Right lobe of liver (tissue), 6 donors: Measurements from ENCODE around the gene LEPR. TPM values are rescaled to one million over a fixed set of nuclear protein-coding genes. Genes with fewer than 3 reads are reported as not detected.

Source experiments
- ATAC-seq, 4 donors: fragments of 200-7000 bp; cut with Tn5 transposase; one replicate each; pipeline ENCODE4 v1.9.1; 2020; ENCODE audit warnings: mild to moderate bottlenecking in 4 of 4, moderate library complexity in 4 of 4
- DNase-seq, 3 donors: peaks; one replicate each; pipeline ENCODE4 v3.0.0-alpha.2; 2020
- H3K27ac ChIP-seq, 3 donors: fragments of 200-600 bp; one replicate each; pipeline ENCODE4 v1.8.0; 2022
- H3K27me3 ChIP-seq, 2 donors: fragments of 200-600 bp; one replicate each; pipeline ENCODE4 v1.8.0; 2022
- H3K36me3 ChIP-seq, 4 donors: fragments of 200-600 bp; sonication (generic) in 1 of 4; one replicate each; pipeline versions ENCODE4 v1.5.1 to v1.8.0; 2017 to 2022; ENCODE audit warnings: control low read depth in 1 of 4
- H3K4me1 ChIP-seq, 4 donors: fragments of 200-600 bp; sonication (generic) in 1 of 4; one replicate each; pipeline versions ENCODE4 v1.5.1 to v1.8.0; 2017 to 2022; ENCODE audit warnings: control low read depth in 1 of 4
- H3K4me3 ChIP-seq, 3 donors: fragments of 200-600 bp; one replicate each; pipeline ENCODE4 v1.8.0; 2022
- H3K9me3 ChIP-seq, 4 donors: fragments of 200-600 bp; sonication (generic) in 1 of 4; one replicate each; pipeline versions ENCODE4 v1.5.1 to v1.8.0; 2017 to 2022; ENCODE audit warnings: control low read depth in 1 of 4
- CTCF ChIP-seq, 4 donors: fragments of 200-600 bp in 3 of 4; fragments of 450-650 bp in 1 of 4; IDR thresholded peaks; one replicate each; pipeline versions ENCODE4 v1.5.1 to v1.8.0; 2016 to 2022; ENCODE audit warnings: antibody characterized with exemption in 4 of 4, mild to moderate bottlenecking in 2 of 4
- POLR2A ChIP-seq: fragments of 450-650 bp; IDR thresholded peaks from one replicate; pipeline ENCODE4 v1.6.1; 2017; ENCODE audit warnings: antibody characterized with exemption, mild to moderate bottlenecking
- WGBS: methylation state at CpG from one replicate; pipeline ENCODE4 v1.1.6; 2018; ENCODE audit warnings: low coverage, low lambda C conversion rate; ENCODE audit not compliant: insufficient coverage; ENCODE audit errors: missing lambda C conversion rate; 5-methylcytosine and 5-hydroxymethylcytosine counted together
- intact Hi-C, 2 donors: fragments of 100-400 bp; cut with DNase I; formaldehyde crosslinking; loops; one replicate each; pipeline versions ENCODE4 v1.11.2 to v1.14.1; 2022
- total RNA-seq, 6 experiments: library from RNA; depleted of rRNA in 2 of 6; stranded (reverse); fragments of >200 nt in 2 of 6; fragmentation: NEBNext Ultra II Directional in 3 of 6; extraction: Animal tissue kit (Norgen Biotek cat#: 25700) in 3 of 6; gene quantifications; one replicate each; pipeline versions ENCODE4 v1.1.0 to v1.2.4, GENCODE V29; 2016 to 2023
- donor health status: DM: no; HTN: yes; CAD: no.
- donor health status: DM: no; HTN: no; CAD: no.
- donor health status: DM: no; HTN: no; CAD: no.
- donor health status: DM: no; HTN: yes; CAD: no.
- donor health status: DM: no; HTN: yes; CAD: no.

LEPR gene
- total RNA-seq, 6 experiments from 2014 or later, result 26.8 to 264 (median 57.1) TPM

GRCh38 chr1:65423884-65424572 lies 3.6 kb downstream of the LEPR start:
- Histone ChIP-seq H3K27ac (no peak overlapping the region), H3K36me3 (peaks cover 0 to 33% (median 5%) of the 10 kb centered on the region in 4 donors), H3K4me3 (no peak overlapping the region), H3K27me3 (no peaks in the 10 kb centered on the region), H3K9me3 (no peaks in the 10 kb centered on the region), H3K4me1 (peaks cover 0 to 11% (median 3%) of the 10 kb centered on the region in 4 donors)
- intact Hi-C loops, result no loop called here
- no peak for TF ChIP-seq POLR2A
- TF ChIP-seq CTCF (IDR thresholded peaks at IDR 0.05), result no peak
- 63% methylated on average over 2 of the region's 2 CpGs for WGBS
- DNase-seq (no peak), ATAC-seq (no peak)

- H3K4me1 ChIP-seq, result peaks cover 0 to 11% (median 3%) of the 10 kb centered on the region in 4 donors
- ATAC-seq, result no peak
- no peak overlapping the region for H3K4me3 ChIP-seq
- H3K9me3 ChIP-seq, result no peaks in the 10 kb centered on the region
- WGBS, result 67% methylated on average over 1 of the region's 1 CpG
- H3K36me3 ChIP-seq, result peaks cover 0 to 37% (median 5%) of the 10 kb centered on the region in 4 donors
- intact Hi-C loops, result no loop called here
- DNase-seq, result no peak
- H3K27me3 ChIP-seq, result no peaks in the 10 kb centered on the region
- no peak overlapping the region for H3K27ac ChIP-seq
- TF ChIP-seq POLR2A, result no peak
- no peak for TF ChIP-seq CTCF (IDR thresholded peaks at IDR 0.05)
Observed at GRCh38 chr1:65424573-65424889, 4.1 kb downstream of the LEPR start.

- H3K27ac ChIP-seq, result no peak overlapping the region
- WGBS, result 92% methylated on average over 2 of the region's 2 CpGs
- no peak for TF ChIP-seq CTCF (IDR thresholded peaks at IDR 0.05)
- no peak for TF ChIP-seq POLR2A
Observed at GRCh38 chr1:65425006-65425405, 4.5 kb downstream of the LEPR start.

GRCh38 chr1:65425697-65426096 lies 5.2 kb downstream of the LEPR start:
- Histone ChIP-seq H3K9me3 (peaks cover 0 to 2% (median 0%) of the 10 kb centered on the region in 4 donors), H3K27ac (no peak overlapping the region), H3K27me3 (no peaks in the 10 kb centered on the region), H3K4me3 (no peak overlapping the region), H3K36me3 (peaks cover 0 to 44% (median 11%) of the 10 kb centered on the region in 4 donors), H3K4me1 (peaks cover 0 to 11% (median 3%) of the 10 kb centered on the region in 4 donors)
- TF ChIP-seq POLR2A (no peak), CTCF (IDR thresholded peaks at IDR 0.05) (no peak)
- DNase-seq (no peak), ATAC-seq (peak in 1 of 4 donors; percentile 6)
- intact Hi-C loops, result no loop called here
- WGBS, result 95% methylated on average over 3 of the region's 3 CpGs

More at GRCh38 chr1:65425006-65425405, 4.5 kb downstream of the LEPR start:
- Histone ChIP-seq H3K9me3 (no peaks in the 10 kb centered on the region), H3K4me1 (peaks cover 0 to 11% (median 3%) of the 10 kb centered on the region in 4 donors), H3K4me3 (no peak overlapping the region), H3K27me3 (no peaks in the 10 kb centered on the region), H3K36me3 (peaks cover 0 to 39% (median 5%) of the 10 kb centered on the region in 4 donors)
- no peak for DNase-seq
- ATAC-seq, result no peak
- intact Hi-C loops, result no loop called here
